GM03348 (cell line): Measurements from ENCODE around the gene TTYH2.
"Not testable (repeated sequence)": the region's sequence is repeated elsewhere in the genome, so short reads cannot be mapped to it uniquely, and the experiment has no call there.

ENCODE experiments used
- DNase-seq: peaks from one replicate; pipeline ENCODE4 v3.0.0; 2012; ENCODE audit warnings: low spot score

The TTYH2 gene

DNA sequence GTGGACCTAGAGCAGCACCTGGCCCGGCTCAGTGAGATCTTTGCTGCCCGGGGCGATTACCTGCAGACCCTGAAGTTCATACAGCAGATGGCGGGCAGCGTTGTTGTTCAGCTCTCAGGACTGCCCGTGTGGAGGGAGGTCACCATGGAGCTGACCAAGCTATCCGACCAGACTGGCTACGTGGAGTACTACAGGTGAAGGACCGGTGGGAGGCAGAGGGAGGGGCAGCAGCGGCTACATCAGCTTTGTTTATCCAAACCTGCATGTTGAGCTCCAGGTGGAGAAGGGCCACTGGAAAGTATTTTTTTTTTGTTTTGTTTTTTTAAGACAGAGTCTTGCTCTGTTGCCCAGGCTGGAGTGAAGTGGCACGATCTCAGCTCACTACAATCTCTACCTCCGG, 23.9 kb downstream of the TTYH2 start:
- DNase-seq, result no peak

DNA sequence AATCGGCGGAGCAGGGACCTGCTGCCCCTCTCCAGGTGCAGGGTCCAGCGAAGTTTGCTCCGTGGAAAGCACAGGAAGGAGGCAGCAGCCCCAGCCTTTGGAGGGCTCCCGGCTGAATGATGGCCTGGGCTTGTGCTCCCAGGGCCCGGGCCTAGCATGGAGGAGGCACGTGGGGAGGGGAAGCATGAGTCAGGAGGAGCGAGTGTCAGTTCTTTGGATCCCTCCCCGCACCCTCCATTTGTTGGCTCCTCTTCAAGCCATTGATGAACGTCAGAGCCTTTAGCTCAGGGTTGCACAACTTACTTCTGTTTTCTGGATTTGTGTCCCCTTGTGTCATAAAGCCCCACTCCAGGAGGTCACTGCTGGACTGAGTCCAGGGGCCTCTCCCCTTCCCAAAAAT, 25.8 kb downstream of the TTYH2 start:
- no peak for DNase-seq

DNA sequence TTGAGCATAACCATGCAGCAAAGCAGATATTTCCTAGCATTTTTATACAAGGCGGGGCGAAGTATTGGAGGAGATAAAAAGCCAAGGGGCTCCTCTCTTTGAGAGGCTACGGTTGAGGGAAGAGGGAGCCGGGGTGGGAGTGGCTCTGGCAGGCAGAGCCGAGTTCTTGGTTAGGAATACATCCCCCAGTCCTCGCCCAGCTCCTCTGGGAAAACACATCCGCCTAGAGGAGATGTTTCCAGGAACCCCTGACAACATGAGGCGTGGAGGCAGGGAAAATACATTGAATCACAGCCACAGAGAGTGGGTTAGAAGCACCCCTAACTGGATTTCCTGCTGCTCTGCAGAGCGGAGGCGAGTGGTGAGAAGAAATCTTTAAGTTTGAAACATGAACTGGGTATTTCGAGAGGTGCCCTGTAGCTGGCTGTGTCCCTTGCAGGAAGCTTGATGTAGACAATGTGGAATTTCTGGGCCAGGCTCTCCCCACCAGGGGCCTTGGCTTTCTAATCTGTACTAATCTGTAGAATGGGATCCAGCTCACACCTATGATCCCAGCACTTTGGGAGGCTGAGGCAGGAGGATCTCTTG, 27.3 kb downstream of the TTYH2 start:
- no peak for DNase-seq

DNA sequence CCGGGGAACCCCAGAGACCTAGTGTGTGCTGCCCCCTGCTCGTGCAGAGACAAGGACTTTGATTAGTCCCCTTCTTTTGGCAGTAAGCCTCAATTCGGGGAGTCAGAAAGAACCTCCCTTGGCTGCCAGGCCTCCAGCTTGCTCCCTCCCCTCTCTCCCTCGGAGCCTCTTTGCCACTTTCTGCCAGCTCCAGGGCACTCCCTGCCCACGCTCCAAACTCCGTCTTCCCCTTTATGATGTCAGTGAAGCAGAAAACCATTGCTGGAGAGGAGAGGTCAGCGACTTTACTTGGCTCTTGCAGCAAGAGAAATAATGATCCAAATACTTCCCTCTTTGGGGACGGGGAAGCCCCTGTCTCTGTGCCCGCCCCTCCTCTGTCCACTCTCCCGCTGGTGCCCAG, 28.1 kb downstream of the TTYH2 start:
- no peak for DNase-seq

DNA sequence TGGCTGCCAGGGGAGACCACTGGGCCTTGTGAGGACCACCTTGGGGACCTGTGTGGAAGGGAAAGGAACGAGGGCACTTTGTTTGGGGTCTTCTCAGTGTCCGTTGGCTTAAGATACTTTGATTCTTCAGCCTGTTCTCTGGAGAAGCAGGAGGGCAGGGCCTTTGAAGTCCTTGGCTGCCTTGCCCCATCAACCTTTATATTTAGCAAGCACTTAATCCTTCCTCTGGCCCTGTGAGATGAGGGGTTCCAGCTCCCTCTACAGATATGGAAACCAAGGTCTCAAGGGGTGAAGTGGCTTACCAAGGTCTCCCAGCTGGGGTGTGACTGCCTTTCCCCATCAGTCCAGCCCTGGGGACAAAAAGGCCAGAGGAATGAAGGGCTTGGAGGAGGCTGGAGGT, 28.5 kb downstream of the TTYH2 start:
- no peak for DNase-seq

DNA sequence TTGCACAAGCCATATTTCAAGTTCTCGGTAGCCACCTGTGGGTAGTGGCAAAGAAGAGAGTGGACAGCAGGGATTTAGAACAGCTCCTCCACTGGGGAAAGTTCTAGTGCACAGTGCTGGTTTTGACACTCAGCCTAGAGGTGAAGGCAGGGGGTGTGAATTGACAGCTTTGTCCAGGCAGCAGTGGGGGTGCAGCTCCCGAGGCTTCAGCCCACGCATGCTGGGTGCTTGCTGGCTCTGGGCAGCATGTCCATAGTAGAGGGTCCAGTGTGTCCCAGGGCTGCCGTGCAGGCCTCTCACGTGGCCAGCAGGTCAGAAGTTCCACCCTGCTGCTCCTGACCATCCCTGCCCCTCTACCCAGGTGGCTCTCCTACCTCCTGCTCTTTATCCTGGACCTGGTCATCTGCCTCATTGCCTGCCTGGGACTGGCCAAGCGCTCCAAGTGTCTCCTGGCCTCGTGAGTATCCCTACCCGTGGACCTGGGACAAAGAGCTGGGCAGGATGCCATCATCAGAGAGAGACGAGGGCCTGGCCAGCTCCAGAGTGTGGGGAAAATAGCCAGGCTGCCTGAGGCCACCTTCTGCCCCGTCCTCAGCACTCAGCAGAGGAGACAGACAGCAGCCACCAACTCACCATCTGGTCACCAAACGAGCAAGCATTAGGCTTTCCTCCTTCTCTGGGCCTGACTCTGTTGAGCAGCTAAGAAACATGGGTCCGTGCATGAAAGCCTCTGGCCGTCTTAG, 29.8 kb downstream of the TTYH2 start:
- no peak for DNase-seq

DNA sequence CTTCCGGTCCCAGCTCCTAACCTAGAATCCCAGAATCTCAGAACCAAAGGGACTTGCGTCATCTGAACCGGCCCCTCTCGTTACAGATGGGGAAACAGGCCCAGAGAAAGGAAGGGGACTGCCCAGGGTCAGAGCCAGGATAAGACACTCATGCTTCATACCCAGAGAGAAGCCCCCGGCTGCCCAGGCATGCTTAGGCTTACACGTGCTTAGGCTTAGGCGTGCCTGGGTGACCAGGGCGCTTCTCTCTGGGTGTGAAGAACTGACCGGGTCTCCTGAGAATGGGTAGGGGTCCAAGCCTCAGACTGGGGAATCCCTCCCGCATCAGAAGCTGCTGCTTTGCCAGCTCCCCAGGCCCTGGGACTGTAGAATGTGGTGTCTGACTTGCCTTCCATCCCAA, 30.8 kb downstream of the TTYH2 start:
- DNase-seq, result no peak

DNA sequence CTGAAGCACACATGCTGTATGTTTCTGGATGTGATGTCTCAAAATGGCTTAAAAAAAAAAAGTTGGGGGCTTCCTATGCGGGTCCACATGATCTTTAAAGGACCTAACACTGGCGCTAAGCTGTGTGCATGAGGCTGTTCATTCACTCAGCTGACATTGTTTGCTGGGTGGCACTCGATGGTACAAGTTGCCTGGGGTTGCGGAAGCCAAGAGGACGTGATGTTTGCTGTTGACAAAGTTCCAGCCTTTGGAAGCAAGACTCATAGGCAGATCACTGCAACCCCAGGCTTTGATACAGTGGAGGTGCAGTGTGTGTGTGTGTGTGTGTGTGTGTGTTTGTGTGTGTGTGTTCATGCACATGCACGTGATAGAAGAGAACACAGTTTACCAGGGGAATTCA, 31.2 kb downstream of the TTYH2 start:
- no peak for DNase-seq

DNA sequence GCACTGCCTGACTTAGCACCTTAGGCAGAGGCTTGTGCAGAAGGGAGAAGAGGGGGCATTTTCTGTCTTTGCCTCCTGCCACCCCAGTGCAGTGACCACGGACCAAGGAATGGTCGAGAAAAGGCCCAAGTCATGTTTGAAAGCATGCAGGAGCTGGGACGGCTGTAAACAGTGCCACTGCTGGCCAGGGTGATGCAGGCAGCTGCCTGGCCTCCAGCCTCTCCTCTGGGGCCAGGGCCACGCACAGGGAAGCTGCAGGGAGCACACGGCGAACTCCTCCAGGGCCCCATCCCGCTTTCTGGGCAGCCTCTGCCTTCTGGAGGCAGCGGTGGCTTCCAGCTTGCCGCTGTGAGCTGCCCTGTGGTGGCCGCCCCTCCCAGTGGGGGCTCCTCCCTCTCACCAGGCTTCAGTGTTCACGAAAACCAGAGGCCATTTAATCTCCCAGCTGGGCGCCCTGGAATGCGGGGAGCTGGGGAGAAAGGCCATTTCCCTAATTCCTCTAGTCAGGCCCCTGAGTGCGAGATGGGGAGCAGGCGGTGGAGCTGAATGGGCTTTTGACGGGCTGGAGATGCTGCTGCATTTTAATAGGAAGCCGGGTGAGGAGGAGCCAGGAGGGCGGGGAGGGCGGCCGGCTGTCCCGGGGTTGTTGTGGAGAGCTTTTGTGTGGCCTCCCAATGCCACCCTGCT, 31.9 kb downstream of the TTYH2 start:
- no peak for DNase-seq

DNA sequence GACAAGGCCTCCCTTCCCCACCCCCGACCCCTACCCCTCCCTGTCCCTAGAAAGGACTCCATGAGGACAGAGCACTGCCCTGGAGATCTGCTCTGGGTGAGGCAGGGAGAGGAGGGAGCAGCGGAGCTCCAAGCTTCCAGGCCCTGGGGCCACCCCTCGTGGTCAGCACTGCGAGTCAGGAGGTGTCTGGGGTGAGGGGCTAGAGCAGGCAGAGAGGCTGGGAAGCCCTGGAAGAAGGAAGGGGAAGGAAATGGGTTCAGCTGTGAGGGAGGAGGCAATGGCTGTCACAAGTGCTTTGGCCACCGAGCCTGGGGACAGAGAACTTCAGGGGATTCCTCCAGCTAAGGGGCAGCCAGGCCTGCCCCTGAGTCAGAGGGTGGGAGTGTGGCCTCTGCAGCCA, 32.5 kb downstream of the TTYH2 start:
- DNase-seq, result no peak

DNA sequence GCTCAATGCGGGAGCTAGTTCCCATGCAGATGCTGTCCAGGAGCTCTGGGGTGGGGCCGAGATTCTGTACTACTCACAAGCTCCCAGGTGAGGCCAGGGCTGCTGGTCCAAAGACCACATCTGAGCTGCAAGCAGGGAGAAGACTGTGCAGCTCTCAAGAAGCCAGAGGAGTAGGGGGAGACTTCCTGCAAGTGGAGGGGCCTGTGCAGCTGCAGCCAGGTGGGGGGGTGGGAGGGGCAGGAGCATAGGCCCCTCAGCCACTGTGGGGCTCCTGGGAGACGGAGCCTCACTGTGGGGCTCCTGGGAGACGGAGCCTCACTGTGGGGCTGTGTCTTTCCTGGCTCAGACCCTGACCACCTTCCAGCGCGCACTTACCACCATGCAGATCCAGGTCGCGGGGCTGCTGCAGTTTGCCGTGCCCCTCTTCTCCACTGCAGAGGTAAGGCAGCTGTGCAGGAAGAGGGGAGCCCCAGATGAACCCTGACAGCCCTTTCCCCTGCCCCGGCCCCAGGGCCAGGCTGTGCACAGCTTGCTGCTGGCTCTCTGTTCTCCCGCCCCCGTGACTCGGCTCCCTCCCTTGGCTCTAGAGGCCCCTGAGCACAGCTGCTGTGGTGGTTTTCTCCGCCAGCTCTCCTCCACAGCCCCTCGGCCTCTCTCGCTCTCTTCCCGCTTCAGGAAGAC, 36.4 kb downstream of the TTYH2 start:
- no peak for DNase-seq

DNA sequence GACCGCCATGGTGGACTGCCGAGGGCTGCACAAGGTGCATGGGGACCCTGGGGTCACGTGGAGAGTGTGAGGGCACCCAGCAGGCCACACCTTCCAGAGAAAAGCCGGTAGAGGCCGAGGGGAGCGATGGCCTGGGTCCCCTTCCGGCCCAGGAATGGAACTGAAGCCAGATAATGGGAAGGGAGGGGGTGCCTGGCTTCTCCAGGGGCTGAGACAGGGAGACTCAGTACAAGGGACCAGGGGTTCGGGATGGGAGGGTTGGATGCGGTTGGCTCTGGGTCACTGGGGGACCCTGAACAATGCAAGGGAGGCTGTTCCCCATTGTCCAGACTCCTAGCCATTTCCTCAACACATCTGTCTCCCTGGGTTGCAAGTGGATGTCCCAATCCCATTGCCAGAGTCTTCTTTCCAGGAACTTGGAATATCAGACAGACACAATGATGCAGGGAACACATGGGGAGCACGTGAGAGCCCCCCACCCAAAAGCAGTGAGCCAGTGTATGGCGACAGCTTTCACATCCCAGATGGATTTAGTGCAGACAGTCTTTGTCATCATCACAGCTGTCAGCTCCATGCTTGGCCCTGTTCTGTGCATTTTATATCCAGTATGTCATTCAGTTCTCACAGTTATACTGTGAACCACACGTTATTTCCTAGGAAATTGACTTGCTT, 37.1 kb downstream of the TTYH2 start:
- no peak for DNase-seq

DNA sequence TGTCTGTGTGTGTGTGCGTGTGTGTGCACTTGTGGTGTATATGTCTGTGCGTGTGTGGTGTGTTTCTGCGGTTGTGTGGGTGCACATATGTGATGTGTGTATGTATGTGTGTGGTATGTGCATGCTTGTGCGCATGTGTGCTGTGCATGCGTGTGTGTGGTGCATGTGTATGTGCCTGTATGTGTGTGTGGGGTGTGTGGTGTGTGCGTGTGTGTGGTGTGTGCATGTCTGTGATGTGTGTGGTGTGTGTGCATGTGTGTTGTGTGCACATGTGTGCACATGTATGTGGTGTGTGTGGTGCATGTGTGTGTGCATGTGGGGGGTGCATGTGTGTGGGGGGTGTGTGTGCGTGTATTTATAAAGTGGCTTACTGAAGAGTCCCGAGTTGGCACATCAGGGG, 37.7 kb downstream of the TTYH2 start:
- no peak for DNase-seq

DNA sequence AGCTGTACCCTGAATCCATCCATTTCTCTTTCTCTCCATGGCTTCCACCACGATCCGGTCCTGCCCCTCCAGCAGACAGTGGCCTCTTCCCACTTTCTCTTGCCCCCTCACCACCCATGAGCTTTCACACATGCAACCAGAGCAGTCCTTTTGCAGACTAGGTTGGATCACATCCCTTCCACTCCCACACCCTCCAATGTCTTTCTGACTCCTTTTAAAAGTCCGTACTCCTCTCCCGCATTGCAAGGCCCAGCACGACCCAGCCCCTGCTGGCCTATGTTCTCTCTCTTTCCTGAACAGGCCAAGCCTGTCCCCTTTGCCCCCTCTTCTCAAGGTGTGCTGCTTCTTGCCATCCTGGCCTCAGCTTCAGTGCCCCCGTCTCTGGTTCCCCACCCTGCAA, 38.2 kb downstream of the TTYH2 start:
- no peak for DNase-seq

DNA sequence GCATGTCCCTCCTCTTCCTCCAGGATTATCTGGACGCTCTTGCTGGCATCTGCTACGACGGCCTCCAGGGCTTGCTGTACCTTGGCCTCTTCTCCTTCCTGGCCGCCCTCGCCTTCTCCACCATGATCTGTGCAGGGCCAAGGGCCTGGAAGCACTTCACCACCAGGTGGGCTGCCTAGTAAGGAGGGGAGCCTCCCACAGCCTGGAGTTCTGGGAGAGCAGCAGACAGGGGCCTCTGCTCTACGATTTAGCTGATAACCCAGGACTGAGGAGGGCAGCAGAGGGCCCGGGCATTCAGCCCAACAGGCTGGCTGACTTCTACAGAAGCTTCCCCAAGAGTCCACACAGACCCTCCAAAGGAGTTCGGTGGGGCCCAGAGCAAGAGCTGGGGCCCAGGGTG, 38.8 kb downstream of the TTYH2 start:
- DNase-seq, result no peak

DNA sequence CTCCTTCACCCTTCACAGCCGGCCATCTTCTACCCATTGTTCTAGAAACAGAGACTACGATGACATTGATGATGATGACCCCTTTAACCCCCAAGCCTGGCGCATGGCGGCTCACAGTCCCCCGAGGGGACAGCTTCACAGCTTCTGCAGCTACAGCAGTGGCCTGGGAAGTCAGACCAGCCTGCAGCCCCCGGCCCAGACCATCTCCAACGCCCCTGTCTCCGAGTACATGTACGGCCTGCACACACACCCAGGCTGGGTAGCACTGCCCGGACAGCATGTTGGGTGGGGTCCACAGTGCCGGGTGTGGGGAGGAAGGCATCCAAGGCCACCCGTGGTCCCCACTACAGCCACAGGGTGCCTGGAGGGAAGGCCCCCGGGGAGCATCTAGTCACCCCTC, 39.7 kb downstream of the TTYH2 start:
- no peak for DNase-seq

DNA sequence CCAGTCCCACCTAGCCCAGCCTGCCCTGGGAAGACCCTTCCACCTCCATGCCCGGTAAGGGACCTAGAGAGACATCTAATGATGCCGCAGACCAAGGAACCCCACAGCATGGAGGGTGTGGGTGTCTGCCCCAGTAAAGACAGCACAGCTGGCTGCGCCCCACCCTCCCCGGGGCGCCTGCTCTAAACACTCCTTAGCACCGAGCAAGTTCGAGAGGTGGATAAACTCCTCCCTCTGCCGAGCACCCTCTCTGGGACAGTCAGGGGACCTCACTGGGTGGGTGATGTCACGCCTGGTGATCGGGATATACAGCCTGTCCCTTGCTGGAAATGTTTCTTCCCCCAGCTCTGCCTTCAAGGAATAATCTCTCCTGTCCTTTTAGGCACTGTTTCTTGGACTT, 43.9 kb downstream of the TTYH2 start:
- no peak for DNase-seq

DNA sequence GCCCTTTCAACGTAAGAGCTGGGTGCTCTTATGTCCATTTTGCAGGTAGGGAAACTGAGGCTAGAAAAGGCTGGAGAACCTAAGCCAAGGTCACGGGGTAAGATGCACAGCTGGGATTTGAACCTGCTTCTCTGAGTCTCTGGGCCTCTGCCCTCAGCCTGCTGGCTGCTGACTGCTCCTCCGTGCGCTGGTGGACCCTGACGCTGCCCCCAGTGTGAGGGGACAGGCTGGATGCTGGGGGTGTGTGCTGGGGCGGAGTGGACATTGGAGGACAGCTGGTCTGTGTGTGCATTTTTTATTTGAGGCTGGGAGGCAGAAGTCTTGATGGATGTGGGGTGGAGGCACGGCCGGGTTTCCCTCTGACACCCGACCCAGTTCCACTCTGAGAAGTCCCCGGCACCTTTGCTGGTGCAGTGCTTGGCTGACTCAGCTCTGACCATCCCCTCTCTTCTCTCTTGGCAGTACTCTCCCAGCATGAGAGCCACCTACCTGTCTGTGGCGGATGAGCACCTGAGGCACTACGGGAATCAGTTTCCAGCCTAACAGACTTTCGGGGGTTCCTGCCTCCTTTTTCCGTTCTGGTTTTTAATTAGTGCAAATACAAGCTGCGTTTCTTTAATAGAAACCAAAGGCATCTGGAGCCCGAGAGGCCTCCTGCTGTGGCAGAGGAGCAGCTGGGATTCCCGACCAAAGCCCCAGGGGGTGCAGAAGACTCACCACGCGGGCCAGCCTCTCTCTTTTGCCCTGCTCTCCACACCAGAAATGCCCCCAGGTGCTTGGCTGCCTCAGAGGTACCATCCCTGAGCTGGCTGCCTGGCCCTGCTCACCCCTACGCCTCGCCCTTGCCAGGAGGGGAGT, 46.5 kb downstream of the TTYH2 start:
- no peak for DNase-seq

DNA sequence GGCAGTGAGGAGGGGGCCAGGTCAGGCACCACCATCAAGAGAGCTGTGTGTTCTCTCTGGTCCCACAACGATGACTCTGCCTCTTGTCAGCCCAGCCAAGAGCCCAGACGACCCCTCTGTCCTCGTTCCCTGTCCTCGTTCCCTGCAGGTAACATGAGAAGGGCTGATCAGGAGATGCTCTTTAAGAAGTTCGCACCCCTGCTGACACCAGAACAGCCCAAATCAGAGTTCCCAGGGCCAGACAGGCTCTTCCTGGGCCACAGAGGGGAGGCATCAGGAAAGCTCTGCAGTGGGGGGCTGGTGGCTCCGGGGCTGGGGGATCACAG, 47.1 kb downstream of the TTYH2 start:
- no peak for DNase-seq

DNA sequence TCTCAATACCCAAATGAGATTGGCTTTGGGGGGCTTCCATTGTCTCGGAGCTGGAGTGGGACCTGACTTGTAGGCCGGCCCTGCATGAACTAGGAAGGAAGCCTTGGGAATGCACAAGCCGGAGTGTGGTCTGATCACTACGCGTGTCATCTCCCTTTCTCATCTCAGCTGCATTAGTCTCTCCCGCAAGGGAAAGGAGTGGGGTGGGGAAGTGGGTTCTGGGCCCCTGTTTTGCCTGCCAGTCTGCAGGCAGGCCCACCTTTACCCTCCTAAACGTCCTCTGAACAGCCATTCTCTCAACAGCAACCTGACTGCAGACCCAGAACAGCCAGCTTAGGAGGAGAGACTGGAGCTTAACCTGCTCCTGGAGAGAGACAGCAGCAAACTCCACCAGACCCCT, 49.2 kb downstream of the TTYH2 start:
- DNase-seq, result no peak

DNA sequence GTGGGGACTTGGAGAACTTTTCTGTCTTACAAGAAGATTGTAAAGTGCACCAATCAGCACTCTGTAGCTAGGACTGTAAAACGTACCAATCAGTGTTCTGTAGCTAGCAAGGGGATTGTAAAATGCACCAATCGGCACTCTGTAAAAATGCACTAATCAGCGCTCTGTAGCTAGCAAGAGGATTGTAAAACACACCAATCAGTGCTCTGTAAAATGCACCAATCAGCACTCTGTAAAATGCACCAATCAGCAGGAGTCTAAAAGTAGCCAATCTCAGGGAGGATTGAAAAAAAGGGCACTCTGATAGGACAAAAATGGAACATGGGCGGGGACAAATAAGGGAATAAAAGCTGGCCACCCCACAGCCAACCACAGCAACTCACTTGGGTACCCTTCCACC, 53.7 kb downstream of the TTYH2 start:
- DNase-seq, result not testable (repeated sequence)

DNA sequence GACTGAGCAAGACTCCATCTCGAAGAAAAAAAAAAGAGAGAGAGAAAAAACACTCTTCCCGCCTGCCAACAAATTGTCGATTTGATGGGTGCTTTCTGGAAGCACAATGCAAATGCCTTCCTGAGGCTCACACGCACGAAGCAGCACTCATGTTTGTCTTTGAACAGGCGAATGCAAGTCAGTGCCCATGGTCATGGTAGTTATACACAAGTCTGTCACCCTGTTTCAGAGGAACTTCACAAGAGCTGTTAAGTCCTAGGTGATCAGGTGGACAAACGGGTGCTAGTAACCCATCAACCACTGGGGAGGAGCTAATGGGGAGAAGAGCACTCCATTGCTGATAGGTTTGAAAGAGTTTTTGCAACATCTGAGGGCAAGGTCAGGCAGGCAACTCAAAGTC, 54.2 kb downstream of the TTYH2 start:
- DNase-seq, result no peak
